WTC11 (cell line): ENCODE data around the gene SCAF11. TPM values are rescaled to one million over a fixed set of nuclear protein-coding genes. Genes with fewer than 3 reads are reported as not detected.

Experiments
- ATAC-seq: fragments of 200-7000 bp; cut with Tn5 transposase; 2 replicates; pipeline ENCODE4 v1.10.0; 2021; ENCODE audit warnings: mild to moderate bottlenecking, moderate library complexity
- CTCF ChIA-PET: fragments of 300-600 bp; sonication (Branson Sonifier 250); formaldehyde crosslinking; loops from one replicate; lab custom pipeline; 2021; ENCODE audit warnings: antibody characterized with exemption; lab: Charles Lee
- POLR2A ChIA-PET: fragments of 350-600 bp; sonication (Branson Sonifier 250); formaldehyde crosslinking; loops from one replicate; lab custom pipeline; 2021; ENCODE audit warnings: antibody characterized with exemption; lab: Charles Lee
- DNase-seq: peaks from one replicate; pipeline ENCODE4 v3.0.0; 2021; ENCODE audit warnings: low spot score
- H3K27ac Mint-ChIP-seq: 2 replicates; pipeline ENCODE4 v1.8.0; 2021; ENCODE audit warnings: mixed read lengths
- H3K27me3 Mint-ChIP-seq: 2 replicates; pipeline ENCODE4 v1.8.0; 2021; ENCODE audit warnings: low read depth, mild to moderate bottlenecking, moderate library complexity, mixed read lengths
- H3K36me3 Mint-ChIP-seq: 2 replicates; pipeline ENCODE4 v1.8.0; 2021; ENCODE audit warnings: mixed read lengths
- H3K4me1 Mint-ChIP-seq: 2 replicates; pipeline ENCODE4 v1.8.0; 2022; ENCODE audit warnings: mixed read lengths
- H3K4me3 Mint-ChIP-seq: 2 replicates; pipeline ENCODE4 v1.8.0; 2021; ENCODE audit warnings: mild to moderate bottlenecking, moderate library complexity, mixed read lengths
- H3K9me3 Mint-ChIP-seq: 2 replicates; pipeline ENCODE4 v1.8.0; 2021; ENCODE audit warnings: mixed read lengths
- ELF4 ChIP-seq: sonication (generic); formaldehyde crosslinking; IDR thresholded peaks from 2 replicates; pipeline ENCODE4 v1.8.1; 2022; ENCODE audit warnings: low read depth, mild to moderate bottlenecking, moderate library complexity, missing genetic modification reagents
- ESRRA ChIP-seq: sonication (generic); formaldehyde crosslinking; IDR thresholded peaks from 2 replicates; pipeline ENCODE4 v1.8.1; 2022; ENCODE audit warnings: mild to moderate bottlenecking, missing genetic modification reagents, borderline replicate concordance
- FOXJ3 ChIP-seq: sonication (generic); formaldehyde crosslinking; IDR thresholded peaks from 2 replicates; pipeline ENCODE4 v1.9.0; 2021; ENCODE audit warnings: missing genetic modification reagents, mild to moderate bottlenecking, borderline replicate concordance
- GRHL2 ChIP-seq: fragments of 250-450 bp; sonication (Bioruptor Pico); IDR thresholded peaks from 2 replicates; pipeline ENCODE4 v1.8.0; 2022; ENCODE audit warnings: mild to moderate bottlenecking, moderate library complexity; ENCODE audit not compliant: insufficient replicate concordance, severe bottlenecking
- HMGA2 ChIP-seq: fragments of 250-450 bp; sonication (Bioruptor Pico); IDR thresholded peaks from 2 replicates; pipeline ENCODE4 v1.4.0; 2021; ENCODE audit warnings: mild to moderate bottlenecking, moderate library complexity
- JAZF1 ChIP-seq: fragments of 250-450 bp; sonication (Bioruptor Pico); IDR thresholded peaks from 2 replicates; pipeline ENCODE4 v1.9.0; 2021; ENCODE audit warnings: moderate library complexity, mild to moderate bottlenecking, inconsistent platforms
- JUN ChIP-seq: sonication (generic); formaldehyde crosslinking; IDR thresholded peaks from 2 replicates; pipeline ENCODE4 v1.8.0; 2023; ENCODE audit warnings: mild to moderate bottlenecking, missing genetic modification reagents
- NFYB ChIP-seq: sonication (generic); formaldehyde crosslinking; conservative IDR thresholded peaks from 2 replicates; pipeline ENCODE4 v1.8.0; 2022; ENCODE audit warnings: low read depth, missing genetic modification reagents
- NR1H2 ChIP-seq: sonication (generic); formaldehyde crosslinking; IDR thresholded peaks from 2 replicates; pipeline ENCODE4 v1.9.0; 2021; ENCODE audit warnings: mild to moderate bottlenecking, moderate library complexity, missing genetic modification reagents
- NR3C1 ChIP-seq: sonication (generic); formaldehyde crosslinking; conservative IDR thresholded peaks from 2 replicates; pipeline ENCODE4 v1.8.1; 2023; ENCODE audit warnings: low read depth, mild to moderate bottlenecking, missing genetic modification reagents
- RORB ChIP-seq: fragments of 250-450 bp; sonication (Bioruptor Pico); IDR thresholded peaks from 2 replicates; pipeline ENCODE4 v1.9.0; 2021; ENCODE audit warnings: mild to moderate bottlenecking
- SMAD3 ChIP-seq: sonication (generic); formaldehyde crosslinking; IDR thresholded peaks from 2 replicates; pipeline ENCODE4 v1.8.0; 2022; ENCODE audit warnings: missing genetic modification reagents, mild to moderate bottlenecking, borderline replicate concordance
- SP1 ChIP-seq: sonication (generic); formaldehyde crosslinking; conservative IDR thresholded peaks from 2 replicates; pipeline ENCODE4 v1.8.1; 2022; ENCODE audit warnings: missing genetic modification reagents
- total RNA-seq: library from RNA; stranded (reverse); gene quantifications from 3 replicates; pipeline ENCODE4 v1.2.3, GENCODE V29; 2021
- TF ChIP-seq, protein P1 (sequence below): fragments of 250-450 bp; sonication (Bioruptor Pico); IDR thresholded peaks from 2 replicates; pipeline ENCODE4 v1.9.0; 2021; ENCODE audit warnings: mild to moderate bottlenecking
- TF ChIP-seq, protein P2 (sequence below): sonication (generic); formaldehyde crosslinking; IDR thresholded peaks from 2 replicates; pipeline ENCODE4 v1.8.1; 2022; ENCODE audit warnings: low read depth, missing genetic modification reagents, borderline replicate concordance
- TF ChIP-seq, protein P3 (sequence below): sonication (generic); formaldehyde crosslinking; IDR thresholded peaks from 2 replicates; pipeline ENCODE4 v1.8.1; 2023; ENCODE audit warnings: mild to moderate bottlenecking, missing genetic modification reagents
- TF ChIP-seq, protein P4 (sequence below): fragments of 250-450 bp; sonication (Bioruptor Pico); IDR thresholded peaks from 2 replicates; pipeline ENCODE4 v1.9.0; 2021; ENCODE audit warnings: mild to moderate bottlenecking
- TF ChIP-seq, protein P5 (sequence below): sonication (generic); formaldehyde crosslinking; IDR thresholded peaks from 2 replicates; pipeline ENCODE4 v1.8.1; 2023; ENCODE audit warnings: mild to moderate bottlenecking, moderate library complexity, missing genetic modification reagents

SCAF11 gene
- total RNA-seq, 1 experiment from 2014 or later, result 72.6 TPM

DNA sequence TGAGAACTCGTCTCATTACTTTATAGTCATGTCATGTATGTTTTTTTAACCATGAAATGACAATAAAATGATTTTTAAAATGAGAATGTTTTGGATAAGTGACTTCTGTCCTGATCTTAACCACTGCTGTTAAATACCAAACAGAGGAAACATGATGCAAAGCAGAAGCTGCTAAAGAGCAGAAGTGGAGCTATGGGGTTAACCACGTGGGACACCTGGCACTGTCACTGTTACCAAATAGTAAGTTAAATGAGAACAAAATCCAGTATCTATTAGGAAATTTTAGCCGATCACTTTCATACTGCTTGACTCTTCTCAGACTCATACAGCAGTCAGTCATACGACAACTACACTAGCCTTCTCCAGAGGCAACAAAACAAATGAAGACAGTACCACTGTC lies 82.4 kb downstream of the SCAF11 start (continued):
- no peak for TF ChIP-seq ESRRA
- TF ChIP-seq NR1H2 (CRISPR knock-in tag), result no peak
- TF ChIP-seq, protein P1, sequence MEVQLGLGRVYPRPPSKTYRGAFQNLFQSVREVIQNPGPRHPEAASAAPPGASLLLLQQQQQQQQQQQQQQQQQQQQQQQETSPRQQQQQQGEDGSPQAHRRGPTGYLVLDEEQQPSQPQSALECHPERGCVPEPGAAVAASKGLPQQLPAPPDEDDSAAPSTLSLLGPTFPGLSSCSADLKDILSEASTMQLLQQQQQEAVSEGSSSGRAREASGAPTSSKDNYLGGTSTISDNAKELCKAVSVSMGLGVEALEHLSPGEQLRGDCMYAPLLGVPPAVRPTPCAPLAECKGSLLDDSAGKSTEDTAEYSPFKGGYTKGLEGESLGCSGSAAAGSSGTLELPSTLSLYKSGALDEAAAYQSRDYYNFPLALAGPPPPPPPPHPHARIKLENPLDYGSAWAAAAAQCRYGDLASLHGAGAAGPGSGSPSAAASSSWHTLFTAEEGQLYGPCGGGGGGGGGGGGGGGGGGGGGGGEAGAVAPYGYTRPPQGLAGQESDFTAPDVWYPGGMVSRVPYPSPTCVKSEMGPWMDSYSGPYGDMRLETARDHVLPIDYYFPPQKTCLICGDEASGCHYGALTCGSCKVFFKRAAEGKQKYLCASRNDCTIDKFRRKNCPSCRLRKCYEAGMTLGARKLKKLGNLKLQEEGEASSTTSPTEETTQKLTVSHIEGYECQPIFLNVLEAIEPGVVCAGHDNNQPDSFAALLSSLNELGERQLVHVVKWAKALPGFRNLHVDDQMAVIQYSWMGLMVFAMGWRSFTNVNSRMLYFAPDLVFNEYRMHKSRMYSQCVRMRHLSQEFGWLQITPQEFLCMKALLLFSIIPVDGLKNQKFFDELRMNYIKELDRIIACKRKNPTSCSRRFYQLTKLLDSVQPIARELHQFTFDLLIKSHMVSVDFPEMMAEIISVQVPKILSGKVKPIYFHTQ, result no peak
- TF ChIP-seq, all 79 proteins: peak for 0

DNA sequence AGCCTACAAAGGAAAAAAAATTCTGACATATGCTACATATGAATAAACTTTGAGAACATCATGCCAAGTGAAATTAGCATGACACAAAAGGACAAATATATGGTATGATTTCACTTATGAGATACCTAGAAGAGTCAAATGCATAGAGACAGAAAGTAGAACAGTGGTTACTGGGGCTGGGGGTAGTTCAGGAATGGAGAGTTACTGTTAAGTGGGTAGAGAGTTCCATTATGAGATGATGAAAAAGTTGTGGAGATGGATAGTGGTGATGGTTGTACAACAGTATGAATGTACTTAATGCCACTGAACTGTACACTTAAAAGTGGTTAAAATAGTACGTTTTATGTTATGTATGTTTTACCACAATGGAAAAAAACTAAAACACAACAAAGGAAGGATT lies 92.3 kb downstream of the SCAF11 start:
- peaks cover 58% of the 10 kb centered on the region for H3K36me3 Mint-ChIP-seq
- ATAC-seq, result no peak
- TF ChIP-seq, protein P2, sequence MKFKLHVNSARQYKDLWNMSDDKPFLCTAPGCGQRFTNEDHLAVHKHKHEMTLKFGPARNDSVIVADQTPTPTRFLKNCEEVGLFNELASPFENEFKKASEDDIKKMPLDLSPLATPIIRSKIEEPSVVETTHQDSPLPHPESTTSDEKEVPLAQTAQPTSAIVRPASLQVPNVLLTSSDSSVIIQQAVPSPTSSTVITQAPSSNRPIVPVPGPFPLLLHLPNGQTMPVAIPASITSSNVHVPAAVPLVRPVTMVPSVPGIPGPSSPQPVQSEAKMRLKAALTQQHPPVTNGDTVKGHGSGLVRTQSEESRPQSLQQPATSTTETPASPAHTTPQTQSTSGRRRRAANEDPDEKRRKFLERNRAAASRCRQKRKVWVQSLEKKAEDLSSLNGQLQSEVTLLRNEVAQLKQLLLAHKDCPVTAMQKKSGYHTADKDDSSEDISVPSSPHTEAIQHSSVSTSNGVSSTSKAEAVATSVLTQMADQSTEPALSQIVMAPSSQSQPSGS, result no peak
- TF ChIP-seq, protein P3, sequence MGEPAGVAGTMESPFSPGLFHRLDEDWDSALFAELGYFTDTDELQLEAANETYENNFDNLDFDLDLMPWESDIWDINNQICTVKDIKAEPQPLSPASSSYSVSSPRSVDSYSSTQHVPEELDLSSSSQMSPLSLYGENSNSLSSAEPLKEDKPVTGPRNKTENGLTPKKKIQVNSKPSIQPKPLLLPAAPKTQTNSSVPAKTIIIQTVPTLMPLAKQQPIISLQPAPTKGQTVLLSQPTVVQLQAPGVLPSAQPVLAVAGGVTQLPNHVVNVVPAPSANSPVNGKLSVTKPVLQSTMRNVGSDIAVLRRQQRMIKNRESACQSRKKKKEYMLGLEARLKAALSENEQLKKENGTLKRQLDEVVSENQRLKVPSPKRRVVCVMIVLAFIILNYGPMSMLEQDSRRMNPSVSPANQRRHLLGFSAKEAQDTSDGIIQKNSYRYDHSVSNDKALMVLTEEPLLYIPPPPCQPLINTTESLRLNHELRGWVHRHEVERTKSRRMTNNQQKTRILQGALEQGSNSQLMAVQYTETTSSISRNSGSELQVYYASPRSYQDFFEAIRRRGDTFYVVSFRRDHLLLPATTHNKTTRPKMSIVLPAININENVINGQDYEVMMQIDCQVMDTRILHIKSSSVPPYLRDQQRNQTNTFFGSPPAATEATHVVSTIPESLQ (CRISPR knock-in tag), result no peak
- TF ChIP-seq JUN (no peak), SMAD3 (CRISPR knock-in tag) (no peak), NR3C1 (CRISPR knock-in tag) (no peak), FOXJ3 (CRISPR knock-in tag) (no peak), ELF4 (CRISPR knock-in tag) (no peak), SP1 (no peak), HMGA2 (CRISPR knock-in tag) (no peak), RORB (CRISPR knock-in tag) (no peak), JAZF1 (CRISPR knock-in tag) (no peak), NFYB (CRISPR knock-in tag) (no peak), GRHL2 (no peak)
- TF ChIP-seq, protein P4, sequence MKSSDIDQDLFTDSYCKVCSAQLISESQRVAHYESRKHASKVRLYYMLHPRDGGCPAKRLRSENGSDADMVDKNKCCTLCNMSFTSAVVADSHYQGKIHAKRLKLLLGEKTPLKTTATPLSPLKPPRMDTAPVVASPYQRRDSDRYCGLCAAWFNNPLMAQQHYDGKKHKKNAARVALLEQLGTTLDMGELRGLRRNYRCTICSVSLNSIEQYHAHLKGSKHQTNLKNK (CRISPR knock-in tag), result no peak
- TF ChIP-seq, protein P5, sequence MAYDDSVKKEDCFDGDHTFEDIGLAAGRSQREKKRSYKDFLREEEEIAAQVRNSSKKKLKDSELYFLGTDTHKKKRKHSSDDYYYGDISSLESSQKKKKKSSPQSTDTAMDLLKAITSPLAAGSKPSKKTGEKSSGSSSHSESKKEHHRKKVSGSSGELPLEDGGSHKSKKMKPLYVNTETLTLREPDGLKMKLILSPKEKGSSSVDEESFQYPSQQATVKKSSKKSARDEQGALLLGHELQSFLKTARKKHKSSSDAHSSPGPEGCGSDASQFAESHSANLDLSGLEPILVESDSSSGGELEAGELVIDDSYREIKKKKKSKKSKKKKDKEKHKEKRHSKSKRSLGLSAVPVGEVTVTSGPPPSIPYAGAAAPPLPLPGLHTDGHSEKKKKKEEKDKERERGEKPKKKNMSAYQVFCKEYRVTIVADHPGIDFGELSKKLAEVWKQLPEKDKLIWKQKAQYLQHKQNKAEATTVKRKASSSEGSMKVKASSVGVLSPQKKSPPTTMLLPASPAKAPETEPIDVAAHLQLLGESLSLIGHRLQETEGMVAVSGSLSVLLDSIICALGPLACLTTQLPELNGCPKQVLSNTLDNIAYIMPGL (CRISPR knock-in tag), result no peak
- ChIA-PET POLR2A (no interaction called here), CTCF (no interaction called here)
- no peak overlapping the region for H3K27ac Mint-ChIP-seq
- H3K4me3 Mint-ChIP-seq, result no peak overlapping the region
- no peaks in the 10 kb centered on the region for H3K27me3 Mint-ChIP-seq
- peaks cover 9% of the 10 kb centered on the region for H3K4me1 Mint-ChIP-seq
- peaks cover 6% of the 10 kb centered on the region for H3K9me3 Mint-ChIP-seq
- DNase-seq, result no peak
